Measurements from ENCODE around the gene AGO4. TPM values are rescaled to one million over a fixed set of nuclear protein-coding genes. Genes with fewer than 3 reads are reported as not detected.
"Not testable (repeated sequence)": the region's sequence is repeated elsewhere in the genome, so short reads cannot be mapped to it uniquely, and the experiment has no call there.

The AGO4 gene
- polyA plus RNA-seq, 3 donors from 2014 or later = 2.9 to 13.7 (median 8.8) TPM

GRCh38 chr1:35795295-35795694 lies 12.5 kb upstream of the AGO4 start:
- no peak overlapping the region for H3K4me3 Mint-ChIP-seq
- H3K9me3 Mint-ChIP-seq = no peaks in the 10 kb centered on the region
- H3K27me3 Mint-ChIP-seq (ENCODE audit: low read depth in 3 of 3) = peaks cover 2% of the 10 kb centered on the region in 3 donors
- peaks cover 0 to 2% (median 0%) of the 10 kb centered on the region in 3 donors for H3K36me3 Mint-ChIP-seq
- DNase-seq = no peak
- H3K4me1 Mint-ChIP-seq = no peaks in the 10 kb centered on the region
- H3K27ac Mint-ChIP-seq = no peak overlapping the region

GRCh38 chr1:35797380-35797779 lies 10.4 kb upstream of the AGO4 start:
- Mint-ChIP-seq H3K27ac (no peak overlapping the region), H3K36me3 (peaks cover 0 to 3% (median 0%) of the 10 kb centered on the region in 3 donors), H3K4me3 (no peak overlapping the region), H3K4me1 (no peaks in the 10 kb centered on the region), H3K27me3 (ENCODE audit: low read depth in 3 of 3) (peaks cover 2% of the 10 kb centered on the region in 3 donors), H3K9me3 (no peaks in the 10 kb centered on the region)
- DNase-seq = no peak

GRCh38 chr1:35798019-35798418 lies 9.8 kb upstream of the AGO4 start:
- not testable (repeated sequence) for DNase-seq; H3K36me3 Mint-ChIP-seq; H3K4me3 Mint-ChIP-seq; H3K4me1 Mint-ChIP-seq; H3K27ac Mint-ChIP-seq; H3K27me3 Mint-ChIP-seq (ENCODE audit: low read depth in 3 of 3); H3K9me3 Mint-ChIP-seq

GRCh38 chr1:35800167-35800887 lies 7.5 kb upstream of the AGO4 start:
- H3K4me3 Mint-ChIP-seq; H3K9me3 Mint-ChIP-seq; H3K36me3 Mint-ChIP-seq; H3K27ac Mint-ChIP-seq; DNase-seq; H3K27me3 Mint-ChIP-seq (ENCODE audit: low read depth in 3 of 3): not testable (repeated sequence)
- H3K4me1 Mint-ChIP-seq = peaks cover 12 to 15% of the 10 kb centered on the region in 2 donors

- peak overlapping the region; percentile 85 to 97 (median 92) for H3K4me3 Mint-ChIP-seq
- H3K4me1 Mint-ChIP-seq = peaks cover 48 to 67% of the 10 kb centered on the region in 2 donors
- H3K36me3 Mint-ChIP-seq = peaks cover 0 to 4% (median 0%) of the 10 kb centered on the region in 3 donors
- H3K9me3 Mint-ChIP-seq = no peaks in the 10 kb centered on the region
- peak overlapping the region; percentile 81 to 92 (median 88) for H3K27ac Mint-ChIP-seq
- peaks cover 0 to 5% (median 0%) of the 10 kb centered on the region in 3 donors for H3K27me3 Mint-ChIP-seq (ENCODE audit: low read depth in 3 of 3)
- DNase-seq = peak; percentile 9 to 19 (median 14)
Observed at GRCh38 chr1:35808450-35809113, 766 bp downstream of the AGO4 start.

GRCh38 chr1:35809114-35810095 lies 1.6 kb downstream of the AGO4 start:
- H3K4me3 Mint-ChIP-seq = peak overlapping the region; percentile 85 to 97 (median 92)
- peak overlapping the region; percentile 81 to 92 (median 88) for H3K27ac Mint-ChIP-seq
- no peak for DNase-seq
- peaks cover 42 to 64% of the 10 kb centered on the region in 2 donors for H3K4me1 Mint-ChIP-seq
- peaks cover 0 to 5% (median 0%) of the 10 kb centered on the region in 3 donors for H3K27me3 Mint-ChIP-seq (ENCODE audit: low read depth in 3 of 3)
- H3K9me3 Mint-ChIP-seq = no peaks in the 10 kb centered on the region
- H3K36me3 Mint-ChIP-seq = peaks cover 0 to 3% (median 0%) of the 10 kb centered on the region in 3 donors

GRCh38 chr1:35810096-35810881 lies 2.5 kb downstream of the AGO4 start:
- H3K9me3 Mint-ChIP-seq = no peaks in the 10 kb centered on the region
- DNase-seq = no peak
- H3K27ac Mint-ChIP-seq = peak overlapping the region; percentile 46 to 92 (median 84)
- H3K4me3 Mint-ChIP-seq = peak overlapping the region; percentile 85 to 97 (median 92)
- no peaks in the 10 kb centered on the region for H3K36me3 Mint-ChIP-seq
- peaks cover 0 to 5% (median 0%) of the 10 kb centered on the region in 3 donors for H3K27me3 Mint-ChIP-seq (ENCODE audit: low read depth in 3 of 3)
- peaks cover 37 to 55% of the 10 kb centered on the region in 2 donors for H3K4me1 Mint-ChIP-seq

- H3K27ac Mint-ChIP-seq; H3K4me3 Mint-ChIP-seq; H3K36me3 Mint-ChIP-seq; H3K9me3 Mint-ChIP-seq; DNase-seq; H3K27me3 Mint-ChIP-seq (ENCODE audit: low read depth in 3 of 3): not testable (repeated sequence)
- H3K4me1 Mint-ChIP-seq = peaks cover 33 to 41% of the 10 kb centered on the region in 2 donors
Observed at GRCh38 chr1:35812754-35813153, 4.9 kb downstream of the AGO4 start.

GRCh38 chr1:35825255-35825654 lies 17.4 kb downstream of the AGO4 start:
- Mint-ChIP-seq H3K9me3 (no peaks in the 10 kb centered on the region), H3K27me3 (ENCODE audit: low read depth in 3 of 3) (no peaks in the 10 kb centered on the region), H3K27ac (no peak overlapping the region), H3K4me3 (no peak overlapping the region), H3K4me1 (peaks cover 0 to 6% of the 10 kb centered on the region in 2 donors), H3K36me3 (peaks cover 7 to 19% (median 12%) of the 10 kb centered on the region in 3 donors)
- no peak for DNase-seq

- H3K9me3 Mint-ChIP-seq = no peaks in the 10 kb centered on the region
Observed at GRCh38 chr1:35832276-35832905, 24.6 kb downstream of the AGO4 start.

GRCh38 chr1:35833395-35833794 lies 25.6 kb downstream of the AGO4 start:
- Mint-ChIP-seq H3K4me3 (no peak overlapping the region), H3K4me1 (no peaks in the 10 kb centered on the region), H3K9me3 (no peaks in the 10 kb centered on the region), H3K27ac (no peak overlapping the region), H3K36me3 (peaks cover 29 to 56% (median 33%) of the 10 kb centered on the region in 3 donors), H3K27me3 (ENCODE audit: low read depth in 3 of 3) (no peaks in the 10 kb centered on the region)
- no peak for DNase-seq

More at GRCh38 chr1:35832276-35832905, 24.6 kb downstream of the AGO4 start:
- Mint-ChIP-seq H3K4me1 (no peaks in the 10 kb centered on the region), H3K36me3 (peaks cover 25 to 50% (median 28%) of the 10 kb centered on the region in 3 donors), H3K27ac (no peak overlapping the region), H3K4me3 (no peak overlapping the region), H3K27me3 (ENCODE audit: low read depth in 3 of 3) (no peaks in the 10 kb centered on the region)
- DNase-seq = no peak

GRCh38 chr1:35834218-35834617 lies 26.4 kb downstream of the AGO4 start:
- no peak for DNase-seq
- Mint-ChIP-seq H3K9me3 (no peaks in the 10 kb centered on the region), H3K27me3 (ENCODE audit: low read depth in 3 of 3) (no peaks in the 10 kb centered on the region), H3K4me1 (no peaks in the 10 kb centered on the region), H3K36me3 (peaks cover 29 to 59% (median 39%) of the 10 kb centered on the region in 3 donors), H3K27ac (peak overlapping the region in 3 of 6 donors; percentile 18 to 28 (median 22)), H3K4me3 (no peak overlapping the region)
